ENCODE results near the gene REEP1. TPM values are rescaled to one million over a fixed set of nuclear protein-coding genes. Genes with fewer than 3 reads are reported as not detected.

REEP1 gene
- polyA plus RNA-seq, 2 of the 4 experiments (the other 2 are of a cell fraction): 0.30 to 0.45 TPM

DNA sequence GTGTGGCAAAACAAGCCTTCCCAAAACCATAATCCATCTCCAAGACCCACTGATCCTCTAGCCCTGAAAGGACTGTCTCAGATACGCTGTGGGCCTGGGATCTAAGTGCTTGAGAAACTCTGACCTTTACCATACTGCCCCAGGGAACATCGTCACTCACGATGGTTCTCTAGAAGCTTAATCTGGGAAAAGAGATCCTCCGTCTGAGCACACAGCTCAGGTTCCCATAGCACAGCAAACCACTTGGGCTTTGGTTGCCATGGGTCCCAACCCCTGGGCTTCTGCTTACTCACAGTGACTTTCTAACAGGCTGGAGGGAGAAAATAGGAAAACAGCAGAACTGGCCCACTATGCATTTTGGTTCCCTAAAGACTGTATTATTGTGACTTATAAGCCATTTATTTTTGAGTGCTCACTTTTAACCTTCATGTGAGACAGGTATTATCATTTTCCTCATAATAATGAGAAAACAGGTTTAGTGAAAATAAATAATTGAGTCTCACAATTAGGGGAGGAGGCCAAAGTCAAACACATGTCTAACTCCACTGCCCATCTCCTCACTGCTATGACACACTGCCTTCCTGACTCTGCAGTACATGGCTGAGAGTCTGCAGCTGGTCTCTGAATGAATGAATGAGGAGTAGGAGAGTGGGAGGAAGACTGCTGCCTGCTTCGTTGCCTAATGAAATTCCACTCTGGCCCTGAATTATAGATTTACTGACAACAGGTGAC, 46.7 kb downstream of the REEP1 start (continued):
- TF ChIP-seq, protein P1, sequence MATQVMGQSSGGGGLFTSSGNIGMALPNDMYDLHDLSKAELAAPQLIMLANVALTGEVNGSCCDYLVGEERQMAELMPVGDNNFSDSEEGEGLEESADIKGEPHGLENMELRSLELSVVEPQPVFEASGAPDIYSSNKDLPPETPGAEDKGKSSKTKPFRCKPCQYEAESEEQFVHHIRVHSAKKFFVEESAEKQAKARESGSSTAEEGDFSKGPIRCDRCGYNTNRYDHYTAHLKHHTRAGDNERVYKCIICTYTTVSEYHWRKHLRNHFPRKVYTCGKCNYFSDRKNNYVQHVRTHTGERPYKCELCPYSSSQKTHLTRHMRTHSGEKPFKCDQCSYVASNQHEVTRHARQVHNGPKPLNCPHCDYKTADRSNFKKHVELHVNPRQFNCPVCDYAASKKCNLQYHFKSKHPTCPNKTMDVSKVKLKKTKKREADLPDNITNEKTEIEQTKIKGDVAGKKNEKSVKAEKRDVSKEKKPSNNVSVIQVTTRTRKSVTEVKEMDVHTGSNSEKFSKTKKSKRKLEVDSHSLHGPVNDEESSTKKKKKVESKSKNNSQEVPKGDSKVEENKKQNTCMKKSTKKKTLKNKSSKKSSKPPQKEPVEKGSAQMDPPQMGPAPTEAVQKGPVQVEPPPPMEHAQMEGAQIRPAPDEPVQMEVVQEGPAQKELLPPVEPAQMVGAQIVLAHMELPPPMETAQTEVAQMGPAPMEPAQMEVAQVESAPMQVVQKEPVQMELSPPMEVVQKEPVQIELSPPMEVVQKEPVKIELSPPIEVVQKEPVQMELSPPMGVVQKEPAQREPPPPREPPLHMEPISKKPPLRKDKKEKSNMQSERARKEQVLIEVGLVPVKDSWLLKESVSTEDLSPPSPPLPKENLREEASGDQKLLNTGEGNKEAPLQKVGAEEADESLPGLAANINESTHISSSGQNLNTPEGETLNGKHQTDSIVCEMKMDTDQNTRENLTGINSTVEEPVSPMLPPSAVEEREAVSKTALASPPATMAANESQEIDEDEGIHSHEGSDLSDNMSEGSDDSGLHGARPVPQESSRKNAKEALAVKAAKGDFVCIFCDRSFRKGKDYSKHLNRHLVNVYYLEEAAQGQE (IDR thresholded peaks at IDR 0.05): no peak

DNA sequence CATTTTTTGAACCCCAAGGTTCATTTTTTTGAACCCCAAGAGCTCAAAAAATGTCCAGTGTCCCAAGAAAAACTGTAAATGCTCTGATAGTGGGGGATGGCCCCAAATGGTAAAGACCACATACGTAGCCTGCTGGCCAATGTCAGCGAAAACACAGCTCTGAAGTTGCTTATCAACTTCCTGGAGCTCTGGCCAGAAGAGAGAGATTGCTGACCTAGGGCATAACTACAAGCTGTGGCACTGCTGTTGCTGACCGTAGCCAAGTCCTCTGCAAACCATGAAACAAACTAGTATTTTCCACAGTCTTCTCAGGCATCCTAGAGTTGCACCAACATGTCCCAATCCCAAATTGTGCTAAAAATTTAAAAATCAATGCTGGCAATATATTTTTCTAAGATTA, 50.9 kb downstream of the REEP1 start:
- no peak overlapping the region for H3K4me3 ChIP-seq
- WGBS (ENCODE audit: missing lambda C conversion rate): 58% methylated on average over 3 of the region's 3 CpGs
- H3K4me2 ChIP-seq: no peak overlapping the region
- no peak for DNase-seq (ENCODE audit: low read depth in 1 of 2, low spot score in 1 of 2)
- TF ChIP-seq, protein P2, sequence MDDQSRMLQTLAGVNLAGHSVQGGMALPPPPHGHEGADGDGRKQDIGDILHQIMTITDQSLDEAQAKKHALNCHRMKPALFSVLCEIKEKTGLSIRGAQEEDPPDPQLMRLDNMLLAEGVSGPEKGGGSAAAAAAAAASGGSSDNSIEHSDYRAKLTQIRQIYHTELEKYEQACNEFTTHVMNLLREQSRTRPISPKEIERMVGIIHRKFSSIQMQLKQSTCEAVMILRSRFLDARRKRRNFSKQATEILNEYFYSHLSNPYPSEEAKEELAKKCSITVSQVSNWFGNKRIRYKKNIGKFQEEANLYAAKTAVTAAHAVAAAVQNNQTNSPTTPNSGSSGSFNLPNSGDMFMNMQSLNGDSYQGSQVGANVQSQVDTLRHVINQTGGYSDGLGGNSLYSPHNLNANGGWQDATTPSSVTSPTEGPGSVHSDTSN (IDR thresholded peaks at IDR 0.05): no peak
- TF ChIP-seq, protein P3, sequence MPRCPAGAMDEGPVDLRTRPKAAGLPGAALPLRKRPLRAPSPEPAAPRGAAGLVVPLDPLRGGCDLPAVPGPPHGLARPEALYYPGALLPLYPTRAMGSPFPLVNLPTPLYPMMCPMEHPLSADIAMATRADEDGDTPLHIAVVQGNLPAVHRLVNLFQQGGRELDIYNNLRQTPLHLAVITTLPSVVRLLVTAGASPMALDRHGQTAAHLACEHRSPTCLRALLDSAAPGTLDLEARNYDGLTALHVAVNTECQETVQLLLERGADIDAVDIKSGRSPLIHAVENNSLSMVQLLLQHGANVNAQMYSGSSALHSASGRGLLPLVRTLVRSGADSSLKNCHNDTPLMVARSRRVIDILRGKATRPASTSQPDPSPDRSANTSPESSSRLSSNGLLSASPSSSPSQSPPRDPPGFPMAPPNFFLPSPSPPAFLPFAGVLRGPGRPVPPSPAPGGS (IDR thresholded peaks at IDR 0.05): no peak
- no peak for TF ChIP-seq JUNB (IDR thresholded peaks at IDR 0.05)
- no peak for TF ChIP-seq RAD21 (conservative IDR thresholded peaks at IDR 0.05 in 1 of 2, IDR thresholded peaks at IDR 0.05 in 1 of 2)
- TF ChIP-seq, protein P4, sequence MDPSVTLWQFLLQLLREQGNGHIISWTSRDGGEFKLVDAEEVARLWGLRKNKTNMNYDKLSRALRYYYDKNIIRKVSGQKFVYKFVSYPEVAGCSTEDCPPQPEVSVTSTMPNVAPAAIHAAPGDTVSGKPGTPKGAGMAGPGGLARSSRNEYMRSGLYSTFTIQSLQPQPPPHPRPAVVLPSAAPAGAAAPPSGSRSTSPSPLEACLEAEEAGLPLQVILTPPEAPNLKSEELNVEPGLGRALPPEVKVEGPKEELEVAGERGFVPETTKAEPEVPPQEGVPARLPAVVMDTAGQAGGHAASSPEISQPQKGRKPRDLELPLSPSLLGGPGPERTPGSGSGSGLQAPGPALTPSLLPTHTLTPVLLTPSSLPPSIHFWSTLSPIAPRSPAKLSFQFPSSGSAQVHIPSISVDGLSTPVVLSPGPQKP (IDR thresholded peaks at IDR 0.05; ENCODE audit: low read depth, low read length): no peak
- TF ChIP-seq HOXB13 (CRISPR knock-in tag; IDR thresholded peaks at IDR 0.05; ENCODE audit: low read depth): no peak
- no peak for TF ChIP-seq HEYL (CRISPR knock-in tag; IDR thresholded peaks at IDR 0.05)
- TF ChIP-seq SMC3 (IDR thresholded peaks at IDR 0.05): no peak
- no peak for TF ChIP-seq RARB (CRISPR knock-in tag; IDR thresholded peaks at IDR 0.05)
- TF ChIP-seq HOXA7 (CRISPR knock-in tag; IDR thresholded peaks at IDR 0.05): no peak
- no peak for TF ChIP-seq EP300 (IDR thresholded peaks at IDR 0.05)
- ChIA-PET POLR2A (no interaction called here), CTCF (interaction anchor here (0.8 to 1.3 kb wide), 4 partner anchors 8 to 522 kb away, joined by 3 to 6 read pairs (median 3); no protein-coding TSS in a partner anchor)
- no peak; a peak in 1 of 6 replicates for ATAC-seq
- no peak for FAIRE-seq
- no peaks in the 10 kb centered on the region for H3K9me3 ChIP-seq
- no peaks in the 10 kb centered on the region for H3K4me1 ChIP-seq
- H3K27ac ChIP-seq: no peak overlapping the region

DNA sequence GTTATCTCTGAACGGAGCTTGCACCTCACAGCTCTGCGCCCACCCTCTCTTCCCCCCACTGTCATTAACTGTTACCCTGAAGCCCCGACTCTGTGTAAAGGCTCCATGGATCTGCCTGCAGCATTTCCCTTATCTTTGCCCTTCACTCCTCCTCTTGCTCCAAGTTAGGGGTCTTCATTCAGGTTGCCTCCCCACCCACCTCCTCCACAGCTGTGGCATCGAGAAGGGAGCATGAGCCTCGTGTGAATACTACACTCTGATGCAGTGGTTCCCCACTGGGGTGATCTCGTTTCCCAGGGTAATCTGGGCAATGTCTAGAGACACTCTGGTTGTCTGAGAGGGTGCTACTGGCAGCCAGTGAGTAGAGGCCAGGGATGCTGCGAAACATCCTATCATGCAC, 51.4 kb downstream of the REEP1 start:
- no peak overlapping the region for H3K4me3 ChIP-seq
- ChIA-PET CTCF (interaction anchor here (1.2 kb wide), 1 partner anchor 8 kb away, joined by 6 read pairs; no protein-coding TSS in a partner anchor), POLR2A (no interaction called here)
- H3K4me2 ChIP-seq: no peak overlapping the region
- 41% methylated on average over 7 of the region's 7 CpGs for WGBS (ENCODE audit: missing lambda C conversion rate)
- FAIRE-seq (no peak), ATAC-seq (no peak), DNase-seq (ENCODE audit: low read depth in 1 of 2, low spot score in 1 of 2) (no peak)
- H3K4me1 ChIP-seq: no peaks in the 10 kb centered on the region
- no peaks in the 10 kb centered on the region for H3K9me3 ChIP-seq
- no peak overlapping the region for H3K27ac ChIP-seq
- TF ChIP-seq POLR2AphosphoS2 (conservative IDR thresholded peaks at IDR 0.05; ENCODE audit: low read length) (no peak), POLR2A (IDR thresholded peaks at IDR 0.05; ENCODE audit: low read length) (no peak), ZFP36 (IDR thresholded peaks at IDR 0.05; ENCODE audit: borderline replicate concordance, partially characterized antibody) (no peak), ESRRA (IDR thresholded peaks at IDR 0.05; ENCODE audit: borderline replicate concordance, low read length) (no peak), TP53 (CRISPR knock-in tag; IDR thresholded peaks at IDR 0.05) (no peak)
- TF ChIP-seq, protein P5, sequence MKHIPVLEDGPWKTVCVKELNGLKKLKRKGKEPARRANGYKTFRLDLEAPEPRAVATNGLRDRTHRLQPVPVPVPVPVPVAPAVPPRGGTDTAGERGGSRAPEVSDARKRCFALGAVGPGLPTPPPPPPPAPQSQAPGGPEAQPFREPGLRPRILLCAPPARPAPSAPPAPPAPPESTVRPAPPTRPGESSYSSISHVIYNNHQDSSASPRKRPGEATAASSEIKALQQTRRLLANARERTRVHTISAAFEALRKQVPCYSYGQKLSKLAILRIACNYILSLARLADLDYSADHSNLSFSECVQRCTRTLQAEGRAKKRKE (CRISPR knock-in tag; IDR thresholded peaks at IDR 0.05; ENCODE audit: low read depth): no peak
- TF ChIP-seq, protein P6, sequence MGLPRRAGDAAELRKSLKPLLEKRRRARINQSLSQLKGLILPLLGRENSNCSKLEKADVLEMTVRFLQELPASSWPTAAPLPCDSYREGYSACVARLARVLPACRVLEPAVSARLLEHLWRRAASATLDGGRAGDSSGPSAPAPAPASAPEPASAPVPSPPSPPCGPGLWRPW (IDR thresholded peaks at IDR 0.05): no peak
- TF ChIP-seq, protein P7, sequence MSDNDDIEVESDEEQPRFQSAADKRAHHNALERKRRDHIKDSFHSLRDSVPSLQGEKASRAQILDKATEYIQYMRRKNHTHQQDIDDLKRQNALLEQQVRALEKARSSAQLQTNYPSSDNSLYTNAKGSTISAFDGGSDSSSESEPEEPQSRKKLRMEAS (IDR thresholded peaks at IDR 0.05): no peak
- TF ChIP-seq, protein P8, sequence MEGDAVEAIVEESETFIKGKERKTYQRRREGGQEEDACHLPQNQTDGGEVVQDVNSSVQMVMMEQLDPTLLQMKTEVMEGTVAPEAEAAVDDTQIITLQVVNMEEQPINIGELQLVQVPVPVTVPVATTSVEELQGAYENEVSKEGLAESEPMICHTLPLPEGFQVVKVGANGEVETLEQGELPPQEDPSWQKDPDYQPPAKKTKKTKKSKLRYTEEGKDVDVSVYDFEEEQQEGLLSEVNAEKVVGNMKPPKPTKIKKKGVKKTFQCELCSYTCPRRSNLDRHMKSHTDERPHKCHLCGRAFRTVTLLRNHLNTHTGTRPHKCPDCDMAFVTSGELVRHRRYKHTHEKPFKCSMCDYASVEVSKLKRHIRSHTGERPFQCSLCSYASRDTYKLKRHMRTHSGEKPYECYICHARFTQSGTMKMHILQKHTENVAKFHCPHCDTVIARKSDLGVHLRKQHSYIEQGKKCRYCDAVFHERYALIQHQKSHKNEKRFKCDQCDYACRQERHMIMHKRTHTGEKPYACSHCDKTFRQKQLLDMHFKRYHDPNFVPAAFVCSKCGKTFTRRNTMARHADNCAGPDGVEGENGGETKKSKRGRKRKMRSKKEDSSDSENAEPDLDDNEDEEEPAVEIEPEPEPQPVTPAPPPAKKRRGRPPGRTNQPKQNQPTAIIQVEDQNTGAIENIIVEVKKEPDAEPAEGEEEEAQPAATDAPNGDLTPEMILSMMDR (IDR thresholded peaks at IDR 0.05): no peak
- TF ChIP-seq, protein P9, sequence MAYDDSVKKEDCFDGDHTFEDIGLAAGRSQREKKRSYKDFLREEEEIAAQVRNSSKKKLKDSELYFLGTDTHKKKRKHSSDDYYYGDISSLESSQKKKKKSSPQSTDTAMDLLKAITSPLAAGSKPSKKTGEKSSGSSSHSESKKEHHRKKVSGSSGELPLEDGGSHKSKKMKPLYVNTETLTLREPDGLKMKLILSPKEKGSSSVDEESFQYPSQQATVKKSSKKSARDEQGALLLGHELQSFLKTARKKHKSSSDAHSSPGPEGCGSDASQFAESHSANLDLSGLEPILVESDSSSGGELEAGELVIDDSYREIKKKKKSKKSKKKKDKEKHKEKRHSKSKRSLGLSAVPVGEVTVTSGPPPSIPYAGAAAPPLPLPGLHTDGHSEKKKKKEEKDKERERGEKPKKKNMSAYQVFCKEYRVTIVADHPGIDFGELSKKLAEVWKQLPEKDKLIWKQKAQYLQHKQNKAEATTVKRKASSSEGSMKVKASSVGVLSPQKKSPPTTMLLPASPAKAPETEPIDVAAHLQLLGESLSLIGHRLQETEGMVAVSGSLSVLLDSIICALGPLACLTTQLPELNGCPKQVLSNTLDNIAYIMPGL (CRISPR knock-in tag; IDR thresholded peaks at IDR 0.05; ENCODE audit: borderline replicate concordance): no peak
